ENCODE results near the gene SPATA12.

Gene SPATA12

GRCh38 chr3:57110214-57110613 lies 49.8 kb downstream of the SPATA12 start:
- in situ Hi-C loops (cut with MboI; ENCODE audit: low sequenced_read_pairs) = no loop called here

DNA sequence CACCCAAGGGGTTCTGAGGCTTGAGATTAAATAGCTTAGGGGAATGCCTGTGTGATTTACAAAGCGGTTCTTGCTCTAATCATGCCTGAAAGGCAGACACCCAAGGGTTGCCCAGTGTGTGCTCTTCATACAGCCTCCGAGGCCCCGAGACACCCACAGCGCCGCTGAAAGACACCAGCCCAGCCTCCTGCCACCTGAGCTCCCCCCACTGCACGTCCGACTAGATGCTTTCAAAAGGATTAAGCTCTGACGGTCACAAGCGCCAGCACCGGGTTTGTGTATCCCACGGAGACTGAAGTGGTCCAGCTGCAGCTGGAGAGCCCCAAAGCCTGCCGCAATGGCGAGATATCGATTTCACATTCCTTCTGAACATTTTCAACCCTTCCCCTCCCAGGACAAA lies 50.3 kb downstream of the SPATA12 start:
- in situ Hi-C loops (cut with MboI; ENCODE audit: low sequenced_read_pairs) = no loop called here

- in situ Hi-C loops (cut with MboI; ENCODE audit: low sequenced_read_pairs) = no loop called here
These were observed 51.7 kb downstream of the SPATA12 start for GRCh38 chr3:57112206-57112605.

GRCh38 chr3:57116501-57116900 lies 56.0 kb downstream of the SPATA12 start:
- in situ Hi-C loops (cut with MboI; ENCODE audit: low sequenced_read_pairs) = no loop called here

- in situ Hi-C loops (cut with MboI; ENCODE audit: low sequenced_read_pairs) = no loop called here
These were observed 57.8 kb downstream of the SPATA12 start for GRCh38 chr3:57118254-57118653.

GRCh38 chr3:57120040-57120439 lies 59.6 kb downstream of the SPATA12 start:
- in situ Hi-C loops (cut with MboI; ENCODE audit: low sequenced_read_pairs) = no loop called here

GRCh38 chr3:57120451-57121174 lies 60.1 kb downstream of the SPATA12 start:
- in situ Hi-C loops (cut with MboI; ENCODE audit: low sequenced_read_pairs) = no loop called here
